HUES64 (cell line): ENCODE measurements around the gene TMEM217.
"Not testable (repeated sequence)": the region's sequence is repeated elsewhere in the genome, so short reads cannot be mapped to it uniquely, and the experiment has no call there.

Experiments used
- H3K27ac ChIP-seq: 2 replicates; pipeline ENCODE4 v1.7.0; 2013; ENCODE audit warnings: low read depth, low read length, inconsistent platforms
- H3K27me3 ChIP-seq: 2 replicates; pipeline ENCODE4 v1.6.1; 2013; ENCODE audit warnings: mild to moderate bottlenecking, low read length; ENCODE audit not compliant: insufficient read depth
- H3K36me3 ChIP-seq: 2 replicates; pipeline ENCODE4 v1.6.1; 2013; ENCODE audit warnings: mild to moderate bottlenecking, low read length; ENCODE audit not compliant: insufficient read depth
- H3K4me1 ChIP-seq: 2 replicates; pipeline ENCODE4 v1.6.1; 2013; ENCODE audit warnings: mild to moderate bottlenecking, low read length, moderate library complexity; ENCODE audit not compliant: insufficient read depth
- H3K4me3 ChIP-seq: 2 replicates; pipeline ENCODE4 v1.5.1; 2013; ENCODE audit warnings: mild to moderate bottlenecking, low read length, moderate library complexity
- H3K9ac ChIP-seq: 2 replicates; pipeline ENCODE4 v1.6.1; 2013; ENCODE audit warnings: mild to moderate bottlenecking, low read depth, low read length
- H3K9me3 ChIP-seq: 2 replicates; pipeline ENCODE4 v1.6.1; 2013; ENCODE audit warnings: low read depth, low read length; ENCODE audit not compliant: insufficient read depth
- WGBS: fragments of 150-250, 120-280 bp; methylation state at CpG from one replicate; pipeline ENCODE4 v1.1.7; 2013; ENCODE audit warnings: missing lambda C conversion rate; 5-methylcytosine and 5-hydroxymethylcytosine counted together

The TMEM217 gene

DNA sequence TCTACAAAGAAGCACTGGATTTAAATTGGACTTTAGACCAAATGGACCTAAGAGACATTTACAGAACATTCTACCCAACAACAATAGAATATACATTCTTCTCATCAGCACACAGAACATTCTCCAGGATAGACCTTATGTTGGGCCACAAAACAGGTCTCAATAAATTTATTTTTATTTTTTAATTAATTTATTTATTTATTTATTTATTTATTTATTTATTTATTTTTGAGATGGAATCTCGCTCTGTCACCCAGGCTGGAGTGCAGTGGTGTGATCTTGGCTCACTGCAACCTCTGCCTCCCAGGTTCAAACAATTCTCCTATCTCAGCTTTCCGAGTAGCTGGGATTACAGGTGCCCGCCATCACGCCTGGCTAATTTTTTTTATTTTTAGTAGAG, 61.5 kb downstream of the TMEM217 start:
- H3K27me3 ChIP-seq, H3K36me3 ChIP-seq, H3K9me3 ChIP-seq, H3K4me3 ChIP-seq, H3K4me1 ChIP-seq, H3K27ac ChIP-seq, H3K9ac ChIP-seq: not testable (repeated sequence)
- WGBS: 92% methylated on average over 3 of the region's 4 CpGs

DNA sequence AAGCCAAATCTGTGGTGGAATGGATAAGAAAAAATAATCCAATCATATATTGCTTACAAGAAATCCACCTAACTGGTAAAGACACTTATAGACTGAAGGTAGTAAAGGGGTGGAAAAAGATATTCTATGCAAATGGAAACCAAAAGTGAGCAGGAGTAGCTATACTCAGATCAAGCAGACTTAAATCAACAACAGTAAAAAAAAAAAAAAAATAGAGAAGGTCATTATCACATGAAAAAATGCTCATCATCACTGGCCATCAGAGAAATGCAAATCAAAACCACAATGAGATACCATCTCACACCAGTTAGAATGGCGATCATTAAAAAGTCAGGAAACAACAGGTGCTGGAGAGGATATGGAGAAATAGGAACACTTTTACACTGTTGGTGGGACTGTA, 63.1 kb downstream of the TMEM217 start:
- not testable (repeated sequence) for H3K9me3 ChIP-seq, H3K4me1 ChIP-seq, H3K9ac ChIP-seq, H3K4me3 ChIP-seq, H3K27ac ChIP-seq, H3K36me3 ChIP-seq, H3K27me3 ChIP-seq
- WGBS: no CpG with 5 or more reads among the region's 1 CpG

DNA sequence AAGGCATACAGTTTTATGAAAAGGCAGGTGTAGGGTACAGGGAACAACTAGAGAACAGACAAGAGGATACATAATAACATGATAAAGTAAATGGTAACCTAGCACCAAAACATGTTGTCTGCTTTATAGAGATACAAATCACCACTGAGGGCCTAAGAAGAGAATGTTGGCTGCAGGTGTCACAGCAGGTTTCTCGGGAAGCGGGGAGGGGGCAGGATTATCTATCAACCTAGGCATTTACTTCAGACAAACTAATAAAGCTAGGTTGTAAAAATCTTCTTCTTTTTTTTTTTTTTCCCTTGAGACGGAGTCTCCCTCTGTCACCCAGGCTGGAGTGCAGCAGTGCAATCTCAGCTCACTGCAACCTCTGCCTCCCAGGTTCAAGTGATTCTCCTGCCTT, 65.3 kb downstream of the TMEM217 start:
- Histone ChIP-seq H3K9ac (no peak overlapping the region), H3K27me3 (no peaks in the 10 kb centered on the region), H3K9me3 (no peaks in the 10 kb centered on the region), H3K36me3 (no peaks in the 10 kb centered on the region), H3K4me1 (no peaks in the 10 kb centered on the region), H3K4me3 (no peak overlapping the region), H3K27ac (no peak overlapping the region)
- 79% methylated on average over 3 of the region's 3 CpGs for WGBS

DNA sequence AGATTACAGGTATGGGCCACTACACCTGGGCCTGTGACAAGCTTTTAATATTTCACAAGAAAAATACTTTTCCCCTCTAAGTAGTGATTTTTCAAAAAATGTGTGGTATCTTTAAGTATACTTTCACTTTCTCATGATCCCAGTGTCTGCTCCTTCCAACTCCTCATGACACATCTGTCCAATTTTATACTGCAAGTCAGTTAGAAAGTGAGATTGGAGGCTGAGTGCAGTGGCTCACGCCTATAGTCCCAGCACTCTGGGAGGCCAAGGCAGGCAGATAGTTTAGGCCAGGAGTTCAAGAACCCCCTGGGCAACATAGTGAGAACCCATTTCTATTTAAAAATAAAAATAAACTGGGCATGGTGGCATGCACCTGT, 67.8 kb downstream of the TMEM217 start:
- no peak overlapping the region for H3K4me3 ChIP-seq
- no peaks in the 10 kb centered on the region for H3K9me3 ChIP-seq
- no peaks in the 10 kb centered on the region for H3K27me3 ChIP-seq
- 86% methylated on average over 1 of the region's 1 CpG for WGBS
- H3K4me1 ChIP-seq: no peaks in the 10 kb centered on the region
- no peak overlapping the region for H3K9ac ChIP-seq
- H3K36me3 ChIP-seq: no peaks in the 10 kb centered on the region
- H3K27ac ChIP-seq: no peak overlapping the region

DNA sequence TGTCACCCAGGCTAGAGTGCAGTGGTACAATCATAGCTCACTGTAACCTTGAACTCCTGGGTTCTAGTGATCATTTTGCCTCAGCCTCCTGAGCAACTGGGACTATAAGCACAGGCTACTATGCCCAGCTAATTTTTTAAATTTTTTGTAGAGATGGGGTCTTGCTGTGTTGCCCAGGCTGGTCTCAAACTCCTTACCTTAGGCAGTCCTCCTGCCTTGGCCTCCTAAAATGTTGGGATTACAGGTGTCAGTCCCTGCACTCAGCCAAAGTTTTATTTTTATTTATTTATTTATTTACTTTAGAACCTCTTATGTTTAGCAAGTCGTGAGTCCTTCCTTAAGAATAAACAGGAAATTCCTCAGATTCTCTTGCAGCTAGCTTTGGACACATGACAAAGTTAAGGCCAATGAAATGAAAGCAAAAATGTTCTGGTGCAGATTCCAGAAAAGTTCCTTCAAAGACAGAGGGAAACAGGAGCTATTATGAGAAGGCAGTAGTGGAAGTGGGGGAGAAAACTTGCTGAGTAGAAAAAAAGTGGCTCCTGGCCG, 68.9 kb downstream of the TMEM217 start:
- Histone ChIP-seq H3K27me3 (no peaks in the 10 kb centered on the region), H3K36me3 (no peaks in the 10 kb centered on the region)

DNA sequence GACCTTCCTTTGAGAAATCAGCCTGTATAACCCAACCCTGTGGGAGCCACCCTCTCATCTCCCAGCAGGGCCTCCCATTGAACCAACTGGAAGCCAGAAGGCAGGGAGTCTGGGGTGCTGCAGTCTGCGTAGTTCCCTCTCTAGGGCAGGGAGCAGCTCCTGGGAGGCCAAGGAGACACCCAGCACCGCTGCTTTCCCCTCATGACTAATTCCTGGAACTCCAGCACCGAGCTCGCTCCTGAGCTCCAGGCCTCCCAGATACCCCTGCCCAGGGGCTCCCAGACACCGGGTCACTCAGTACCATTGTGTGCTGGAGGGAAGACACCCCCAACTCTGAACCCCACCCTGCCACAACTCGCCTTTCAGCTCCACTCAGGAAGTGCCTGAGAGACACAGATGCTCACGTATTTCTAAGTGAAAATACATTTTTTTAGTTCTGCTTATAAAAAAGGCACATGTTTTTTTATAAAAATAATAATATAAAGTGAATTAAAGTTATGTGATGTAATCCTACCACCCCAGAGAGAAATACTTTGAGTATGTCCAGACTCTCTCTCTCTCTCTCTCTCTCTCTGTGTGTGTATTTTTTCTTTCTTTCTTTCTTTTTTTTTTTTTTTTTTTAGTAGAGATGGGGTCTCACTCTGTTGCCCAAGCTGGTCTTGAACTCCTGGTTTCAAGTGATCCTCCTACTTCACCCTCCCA, 70.5 kb downstream of the TMEM217 start:
- Histone ChIP-seq H3K27me3 (no peaks in the 10 kb centered on the region), H3K9ac (no peak overlapping the region), H3K36me3 (no peaks in the 10 kb centered on the region), H3K4me3 (no peak overlapping the region), H3K4me1 (no peaks in the 10 kb centered on the region), H3K9me3 (no peaks in the 10 kb centered on the region), H3K27ac (no peak overlapping the region)
- 89% methylated on average over 5 of the region's 7 CpGs for WGBS

More for the DNA sequence above, 68.9 kb downstream of the TMEM217 start:
- 76% methylated on average over 2 of the region's 2 CpGs for WGBS
- H3K4me3 ChIP-seq: no peak overlapping the region
- H3K9me3 ChIP-seq: no peaks in the 10 kb centered on the region
- no peak overlapping the region for H3K9ac ChIP-seq
- H3K4me1 ChIP-seq: no peaks in the 10 kb centered on the region
- no peak overlapping the region for H3K27ac ChIP-seq

DNA sequence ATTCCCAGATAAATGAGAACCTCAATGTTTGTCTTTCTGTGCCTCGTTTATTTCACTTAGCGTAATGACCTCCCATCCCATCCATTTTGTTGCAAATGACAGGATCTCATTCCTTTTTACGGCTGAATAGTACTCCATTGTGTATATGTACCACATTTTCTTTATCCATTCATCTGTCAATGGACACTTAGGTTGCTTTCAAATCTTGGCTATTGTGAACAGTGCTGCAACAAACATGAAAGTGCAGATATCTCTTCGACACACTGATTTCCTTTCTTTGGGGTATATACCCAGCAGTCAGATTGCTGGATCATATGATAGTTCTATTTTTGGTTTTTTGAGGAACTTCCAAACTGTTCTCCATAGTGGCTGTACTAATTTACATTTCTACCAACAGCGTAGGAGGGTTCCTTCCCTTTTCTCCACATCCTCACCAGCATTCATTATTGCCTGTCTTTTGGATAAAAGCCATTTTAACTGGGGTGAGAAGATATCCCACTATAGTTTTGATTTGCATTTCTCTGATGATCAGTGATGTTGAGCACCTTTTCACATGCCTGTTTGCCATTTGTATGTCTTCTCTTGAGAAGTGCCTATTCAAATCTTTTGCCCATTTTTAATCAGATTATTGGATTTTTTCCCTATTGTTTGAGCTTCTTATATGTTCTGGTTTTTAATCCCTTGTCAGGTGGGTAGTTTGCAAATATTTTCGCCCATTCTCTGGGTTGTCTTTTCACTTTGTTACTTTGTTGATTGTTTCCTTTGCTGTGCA, 71.8 kb downstream of the TMEM217 start:
- not testable (repeated sequence) for H3K9me3 ChIP-seq, H3K9ac ChIP-seq, H3K27ac ChIP-seq, H3K36me3 ChIP-seq, H3K27me3 ChIP-seq, H3K4me3 ChIP-seq, H3K4me1 ChIP-seq
- WGBS: 94% methylated on average over 6 of the region's 6 CpGs

DNA sequence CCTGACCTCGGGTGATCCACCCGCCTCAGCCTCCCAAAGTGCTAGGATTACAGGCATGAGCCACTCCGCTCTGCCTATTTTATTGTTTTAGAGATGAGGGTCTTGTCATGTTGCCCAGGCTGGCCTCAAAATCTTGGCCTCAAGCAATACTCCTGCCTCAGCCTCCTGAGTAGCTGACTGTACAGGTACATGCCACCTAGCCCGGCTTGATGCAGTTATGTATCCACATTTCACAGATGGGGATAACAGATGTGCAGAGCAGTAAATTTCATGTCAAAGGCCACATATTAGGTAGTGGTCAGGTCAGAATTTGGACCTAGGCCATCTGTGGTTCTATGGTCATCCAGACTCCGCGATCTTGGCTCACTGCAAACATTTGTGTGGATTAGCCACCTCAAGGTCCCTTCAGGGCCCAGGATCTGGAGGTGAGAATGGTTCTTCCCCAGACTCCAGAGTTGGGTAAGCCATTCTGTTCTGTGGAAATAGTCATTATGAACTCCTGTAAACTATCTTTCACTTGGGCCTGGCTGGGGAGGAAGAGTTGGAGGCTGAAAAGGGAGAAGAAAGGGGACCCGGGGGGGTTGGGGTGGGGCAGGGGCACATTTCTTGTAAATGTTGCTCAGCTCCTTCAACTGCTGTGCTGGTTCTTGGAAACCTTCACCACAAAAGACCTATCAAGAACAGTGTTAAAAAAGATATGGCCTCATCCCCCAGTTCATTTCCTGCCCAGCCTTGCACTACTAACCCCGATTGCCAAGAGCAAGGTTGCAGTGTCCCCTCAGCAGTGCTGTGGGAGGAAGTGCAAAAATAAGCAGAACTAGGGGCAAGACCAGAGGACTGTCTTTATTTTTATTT, 75.0 kb downstream of the TMEM217 start:
- Histone ChIP-seq H3K9me3 (no peaks in the 10 kb centered on the region), H3K27ac (no peak overlapping the region), H3K36me3 (no peaks in the 10 kb centered on the region), H3K9ac (no peak overlapping the region), H3K4me3 (no peak overlapping the region), H3K27me3 (no peaks in the 10 kb centered on the region), H3K4me1 (no peaks in the 10 kb centered on the region)
- WGBS: 89% methylated on average over 8 of the region's 8 CpGs

DNA sequence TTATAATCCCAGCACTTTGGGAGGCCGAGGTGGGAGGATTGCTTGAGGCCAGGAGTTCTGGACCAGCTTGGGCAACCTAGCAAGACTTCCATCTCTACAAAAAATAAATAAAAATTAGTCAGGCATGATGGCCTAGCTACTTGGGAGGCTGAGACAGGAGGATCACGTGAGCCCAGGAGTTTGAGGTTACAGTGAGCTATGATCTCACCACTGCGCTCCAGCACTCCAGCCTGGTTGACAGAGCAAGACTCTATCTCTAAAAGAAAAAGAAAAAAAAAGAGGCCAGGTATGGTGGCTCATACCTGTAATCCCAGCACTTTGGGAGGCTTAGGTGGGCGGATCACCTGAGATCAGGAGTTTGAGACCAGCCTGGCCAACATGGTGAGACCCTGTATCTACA, 77.3 kb downstream of the TMEM217 start:
- not testable (repeated sequence) for H3K36me3 ChIP-seq, H3K9ac ChIP-seq, H3K4me3 ChIP-seq, H3K27ac ChIP-seq, H3K9me3 ChIP-seq, H3K4me1 ChIP-seq, H3K27me3 ChIP-seq
- 98% methylated on average over 4 of the region's 4 CpGs for WGBS

DNA sequence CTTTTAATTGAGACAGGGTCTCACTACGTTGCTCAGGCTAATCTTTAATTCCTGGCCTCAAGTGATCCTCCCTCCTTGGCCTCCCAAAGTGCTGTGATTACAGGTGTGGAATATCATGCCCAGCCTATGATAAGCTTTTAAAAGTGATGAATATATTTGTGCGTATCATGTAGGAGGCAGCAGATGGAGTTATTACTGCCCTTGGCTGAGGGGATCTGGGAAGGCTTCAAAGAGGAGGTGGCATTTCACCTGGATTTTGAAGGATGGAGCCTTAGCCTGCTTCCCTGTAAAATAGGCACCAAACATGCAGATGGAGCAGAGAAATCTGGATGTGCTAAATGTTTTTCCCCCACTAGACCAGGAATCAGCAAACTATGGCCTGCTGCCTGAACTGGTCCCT, 77.9 kb downstream of the TMEM217 start:
- WGBS: 94% methylated on average over 2 of the region's 2 CpGs
- Histone ChIP-seq H3K27me3 (no peaks in the 10 kb centered on the region), H3K9me3 (no peaks in the 10 kb centered on the region), H3K9ac (no peak overlapping the region), H3K4me3 (no peak overlapping the region), H3K27ac (no peak overlapping the region), H3K36me3 (peaks cover 8% of the 10 kb centered on the region), H3K4me1 (no peaks in the 10 kb centered on the region; the same call in 1 of the 2 replicates)

DNA sequence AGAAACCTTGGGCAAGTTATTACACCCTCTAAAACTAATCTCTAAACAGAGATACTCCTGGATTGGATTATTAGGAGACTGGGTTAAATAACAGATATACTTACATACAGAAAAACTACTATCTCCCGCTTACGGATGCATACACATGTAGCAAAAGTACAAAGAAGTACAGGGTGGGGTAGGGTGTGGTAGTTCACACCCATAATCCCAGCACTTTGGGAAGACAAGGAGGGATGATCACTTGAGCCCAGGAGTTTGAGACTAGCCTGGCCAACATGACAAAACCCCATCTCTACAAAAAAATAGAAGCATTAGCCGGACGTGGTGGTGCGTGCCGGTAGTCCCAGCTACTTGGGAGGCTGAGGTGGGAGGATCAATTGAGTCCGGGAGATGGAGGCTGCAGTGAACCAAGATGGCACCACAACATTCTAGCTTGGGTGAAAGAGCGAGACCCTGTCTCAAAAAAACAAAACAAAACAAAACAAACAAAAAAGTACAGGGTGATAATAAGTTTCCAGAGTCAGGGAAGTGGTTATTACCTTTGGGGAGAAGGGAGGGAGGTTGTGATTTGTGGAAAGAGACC, 79.9 kb downstream of the TMEM217 start:
- H3K9ac ChIP-seq: no peak overlapping the region
- H3K27ac ChIP-seq: no peak overlapping the region
- WGBS: 95% methylated on average over 6 of the region's 8 CpGs
- H3K36me3 ChIP-seq: peaks cover 28% of the 10 kb centered on the region
- H3K4me1 ChIP-seq: peaks cover 8% of the 10 kb centered on the region
- H3K4me3 ChIP-seq: no peak overlapping the region
- no peaks in the 10 kb centered on the region for H3K9me3 ChIP-seq
- H3K27me3 ChIP-seq: no peaks in the 10 kb centered on the region
